KMS-11 (cell line): ENCODE measurements around the gene DONSON.

ENCODE experiments used
- H2AFZ ChIP-seq: fragments of 200-600 bp; sonication (generic); 2 replicates; pipeline ENCODE4 v1.6.1; 2016; ENCODE audit warnings: antibody characterized with exemption, mixed run types, low read depth
- H3K27ac ChIP-seq: fragments of 200-600 bp; sonication (generic); 2 replicates; pipeline ENCODE4 v1.6.1; 2016; ENCODE audit warnings: mild to moderate bottlenecking, mixed run types
- H3K27me3 ChIP-seq: fragments of 200-600 bp; sonication (generic); 2 replicates; pipeline ENCODE4 v1.6.1; 2017; ENCODE audit warnings: mild to moderate bottlenecking, low read depth, mixed run types, moderate library complexity; ENCODE audit not compliant: insufficient read depth
- H3K36me3 ChIP-seq: fragments of 200-600 bp; sonication (generic); 2 replicates; pipeline ENCODE4 v1.6.1; 2017; ENCODE audit warnings: mild to moderate bottlenecking, mixed run types; ENCODE audit not compliant: insufficient read depth
- H3K4me1 ChIP-seq: fragments of 200-600 bp; sonication (generic); 2 replicates; pipeline ENCODE4 v1.6.1; 2016; ENCODE audit warnings: mild to moderate bottlenecking, low read depth, mixed run types; ENCODE audit not compliant: poor library complexity, severe bottlenecking
- H3K4me2 ChIP-seq: fragments of 200-600 bp; sonication (generic); 2 replicates; pipeline ENCODE4 v1.7.0; 2016; ENCODE audit warnings: mild to moderate bottlenecking, mixed run types
- H3K4me3 ChIP-seq: fragments of 200-600 bp; sonication (generic); IDR thresholded peaks from 2 replicates; pipeline ENCODE4 v1.6.1; 2017; ENCODE audit warnings: low read depth, low read length, mixed read lengths; ENCODE audit not compliant: insufficient read depth
- H3K79me2 ChIP-seq: fragments of 200-600 bp; sonication (generic); 2 replicates; pipeline ENCODE4 v1.6.1; 2016; ENCODE audit warnings: low read depth, mixed run types; ENCODE audit not compliant: insufficient read depth
- H3K9ac ChIP-seq: fragments of 200-600 bp; sonication (generic); 2 replicates; pipeline ENCODE4 v1.6.1; 2016; ENCODE audit warnings: mild to moderate bottlenecking, mixed run types
- H4K20me1 ChIP-seq: fragments of 200-600 bp; sonication (generic); 2 replicates; pipeline ENCODE4 v1.6.1; 2016; ENCODE audit warnings: mild to moderate bottlenecking, mixed run types; ENCODE audit not compliant: insufficient read depth
- CTCF ChIP-seq: fragments of 200-600 bp; sonication (generic); conservative IDR thresholded peaks from 2 replicates; pipeline ENCODE4 v1.6.1; 2017; ENCODE audit warnings: low read depth, mild to moderate bottlenecking, antibody characterized with exemption, low read length, moderate library complexity, mixed read lengths

DONSON gene

GRCh38 chr21:33541756-33542639 lies 46.5 kb downstream of the DONSON start, which contains the start of gene GART:
Gene GART (minus strand): TSS chr21:33542117. CDS start chr21:33539315, 2,802 bp downstream.
- Histone ChIP-seq H3K9ac (peak within 1 kb of the TSS; percentile 99), H3K27ac (peak within 1 kb of the TSS; percentile 100), H3K4me3 (no peak within 1 kb of the TSS), H3K79me2 (peaks cover 87% of the 10 kb centered on the region), H4K20me1 (peaks cover 32% of the 10 kb centered on the region), H3K27me3 (no peaks in the 10 kb centered on the region), H3K4me2 (peak within 1 kb of the TSS; percentile 94), H2AFZ (peak within 1 kb of the TSS; percentile 62), H3K36me3 (peaks cover 24% of the 10 kb centered on the region; the same call in 1 of the 2 replicates), H3K4me1 (peaks cover 46% of the 10 kb centered on the region)
- TF ChIP-seq CTCF, result no peak

- Histone ChIP-seq H3K4me1 (peaks cover 41% of the 10 kb centered on the region), H3K36me3 (peaks cover 26% of the 10 kb centered on the region; the same call in 1 of the 2 replicates), H3K9ac (peak overlapping the region; percentile 99), H4K20me1 (peaks cover 26% of the 10 kb centered on the region), H3K27ac (peak overlapping the region; percentile 100), H3K27me3 (no peaks in the 10 kb centered on the region), H2AFZ (peak overlapping the region; percentile 62; the same call in 1 of the 2 replicates), H3K4me2 (peak overlapping the region; percentile 94), H3K79me2 (peaks cover 87% of the 10 kb centered on the region), H3K4me3 (no peak overlapping the region)
- no peak for TF ChIP-seq CTCF
Measured at GRCh38 chr21:33541105-33541711, 47.3 kb downstream of the DONSON start.

- peaks cover 36% of the 10 kb centered on the region for H3K4me1 ChIP-seq
- peak overlapping the region; percentile 100 for H3K27ac ChIP-seq
- no peak overlapping the region for H2AFZ ChIP-seq
- H3K36me3 ChIP-seq, result peaks cover 26% of the 10 kb centered on the region; the same call in 1 of the 2 replicates
- no peak overlapping the region for H3K4me3 ChIP-seq
- peaks cover 21% of the 10 kb centered on the region for H4K20me1 ChIP-seq
- TF ChIP-seq CTCF, result no peak
- peaks cover 87% of the 10 kb centered on the region for H3K79me2 ChIP-seq
- peak overlapping the region; percentile 94 for H3K4me2 ChIP-seq
- H3K9ac ChIP-seq, result peak overlapping the region; percentile 99
- H3K27me3 ChIP-seq, result no peaks in the 10 kb centered on the region
Measured at GRCh38 chr21:33540711-33541104, 47.8 kb downstream of the DONSON start.

GRCh38 chr21:33539616-33540015 lies 48.9 kb downstream of the DONSON start:
- H3K4me3 ChIP-seq, result no peak overlapping the region
- H3K27ac ChIP-seq, result no peak overlapping the region
- H3K36me3 ChIP-seq, result peaks cover 26% of the 10 kb centered on the region; the same call in 1 of the 2 replicates
- peak overlapping the region; percentile 94; the same call in 1 of the 2 replicates for H3K4me2 ChIP-seq
- H3K27me3 ChIP-seq, result no peaks in the 10 kb centered on the region
- peaks cover 10% of the 10 kb centered on the region for H4K20me1 ChIP-seq
- no peak overlapping the region for H2AFZ ChIP-seq
- peaks cover 76% of the 10 kb centered on the region for H3K79me2 ChIP-seq
- TF ChIP-seq CTCF, result no peak
- H3K4me1 ChIP-seq, result peaks cover 25% of the 10 kb centered on the region
- H3K9ac ChIP-seq, result no peak overlapping the region
